OCI-LY3 (cell line): ENCODE measurements around the gene TMEM106A.
"Not testable (repeated sequence)": the region's sequence is repeated elsewhere in the genome, so short reads cannot be mapped to it uniquely, and the experiment has no call there.

Experiments
- EZH2phosphoT487 ChIP-seq: fragments of 200-600 bp; shearing (Covaris generic); IDR thresholded peaks from 2 replicates; pipeline ENCODE4 v1.6.1; 2018; ENCODE audit warnings: antibody characterized with exemption, mixed run types, low read depth
- TF ChIP-seq, protein P1 (sequence below): fragments of 200-600, 300-600 bp; sonication (generic); IDR thresholded peaks from 2 replicates; pipeline ENCODE4 v1.5.1; 2014; ENCODE audit warnings: antibody characterized with exemption, low read length, low read depth

DNA sequence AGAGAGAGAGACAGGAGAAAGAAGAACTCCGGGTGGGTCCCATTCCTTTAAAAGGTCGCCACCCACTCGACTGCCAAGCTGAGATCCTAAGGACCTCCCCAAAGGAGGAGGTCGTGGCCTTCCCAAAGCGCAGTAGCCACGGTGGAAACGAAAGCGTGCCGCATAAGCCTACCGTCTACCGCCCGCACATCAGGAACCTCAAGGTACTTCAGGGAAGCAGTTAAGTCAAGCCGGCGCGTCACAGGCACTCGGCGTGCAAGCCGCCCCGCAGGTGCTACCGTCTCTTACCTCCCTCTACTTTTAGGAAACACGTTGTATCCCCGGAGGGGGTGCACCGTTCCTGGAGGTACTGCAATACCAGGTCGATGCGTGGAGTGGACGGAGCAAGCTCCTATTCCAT lies 27.9 kb downstream of the TMEM106A start:
- TF ChIP-seq, protein P1, sequence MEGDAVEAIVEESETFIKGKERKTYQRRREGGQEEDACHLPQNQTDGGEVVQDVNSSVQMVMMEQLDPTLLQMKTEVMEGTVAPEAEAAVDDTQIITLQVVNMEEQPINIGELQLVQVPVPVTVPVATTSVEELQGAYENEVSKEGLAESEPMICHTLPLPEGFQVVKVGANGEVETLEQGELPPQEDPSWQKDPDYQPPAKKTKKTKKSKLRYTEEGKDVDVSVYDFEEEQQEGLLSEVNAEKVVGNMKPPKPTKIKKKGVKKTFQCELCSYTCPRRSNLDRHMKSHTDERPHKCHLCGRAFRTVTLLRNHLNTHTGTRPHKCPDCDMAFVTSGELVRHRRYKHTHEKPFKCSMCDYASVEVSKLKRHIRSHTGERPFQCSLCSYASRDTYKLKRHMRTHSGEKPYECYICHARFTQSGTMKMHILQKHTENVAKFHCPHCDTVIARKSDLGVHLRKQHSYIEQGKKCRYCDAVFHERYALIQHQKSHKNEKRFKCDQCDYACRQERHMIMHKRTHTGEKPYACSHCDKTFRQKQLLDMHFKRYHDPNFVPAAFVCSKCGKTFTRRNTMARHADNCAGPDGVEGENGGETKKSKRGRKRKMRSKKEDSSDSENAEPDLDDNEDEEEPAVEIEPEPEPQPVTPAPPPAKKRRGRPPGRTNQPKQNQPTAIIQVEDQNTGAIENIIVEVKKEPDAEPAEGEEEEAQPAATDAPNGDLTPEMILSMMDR = not testable (repeated sequence)
- TF ChIP-seq EZH2phosphoT487 = not testable (repeated sequence)
